Measurements from ENCODE around the gene URB2.
"Not testable (repeated sequence)": the region's sequence is repeated elsewhere in the genome, so short reads cannot be mapped to it uniquely, and the experiment has no call there.

- TF ChIP-seq POLR2A, CTCF (IDR thresholded peaks at IDR 0.05): not testable (repeated sequence)
These were observed 3.4 kb upstream of the URB2 start for GRCh38 chr1:229622641-229623120.

Data from gastroesophageal sphincter (tissue), 3 donors.